Karpas-422 (cell line): ENCODE results near the gene TUBAL3. TPM values are rescaled to one million over a fixed set of nuclear protein-coding genes. Genes with fewer than 3 reads are reported as not detected.
"Not testable (repeated sequence)": the region's sequence is repeated elsewhere in the genome, so short reads cannot be mapped to it uniquely, and the experiment has no call there.

Source experiments
- DNase-seq: peaks from one replicate; pipeline ENCODE4 v3.0.0-alpha.2; 2015
- H2AFZ ChIP-seq: fragments of 200-600 bp; sonication (generic); 2 replicates; pipeline ENCODE4 v1.6.1; 2014; ENCODE audit warnings: antibody characterized with exemption, low read length, mixed read lengths
- H3K27ac ChIP-seq: fragments of 200-600 bp; sonication (generic); 2 replicates; pipeline ENCODE4 v1.5.1; 2014; ENCODE audit warnings: mild to moderate bottlenecking, low read length, moderate library complexity
- H3K27me3 ChIP-seq: fragments of 200-600 bp; sonication (generic); 2 replicates; pipeline ENCODE4 v1.6.1; 2014; ENCODE audit warnings: low read length, mixed read lengths
- H3K36me3 ChIP-seq: fragments of 200-600 bp; sonication (generic); 2 replicates; pipeline ENCODE4 v1.6.1; 2014; ENCODE audit warnings: low read length, mixed read lengths; ENCODE audit not compliant: insufficient read depth
- H3K4me1 ChIP-seq: fragments of 200-600 bp; sonication (generic); 2 replicates; pipeline ENCODE4 v1.6.1; 2014; ENCODE audit warnings: mild to moderate bottlenecking, low read length, mixed read lengths
- H3K4me2 ChIP-seq: fragments of 200-600 bp; sonication (generic); 2 replicates; pipeline ENCODE4 v1.6.1; 2014; ENCODE audit warnings: low read length, low read depth, mild to moderate bottlenecking; ENCODE audit not compliant: poor library complexity, severe bottlenecking
- H3K4me3 ChIP-seq: fragments of 200-600 bp; sonication (generic); 2 replicates; pipeline ENCODE4 v1.5.1; 2014; ENCODE audit warnings: mild to moderate bottlenecking, antibody characterized with exemption, low read length, mixed read lengths
- H3K79me2 ChIP-seq: fragments of 200-600 bp; sonication (generic); 2 replicates; pipeline ENCODE4 v1.6.1; 2014; ENCODE audit warnings: mild to moderate bottlenecking, low read length, mixed read lengths
- H3K9ac ChIP-seq: fragments of 200-600 bp; sonication (generic); 2 replicates; pipeline ENCODE4 v1.6.0; 2014; ENCODE audit warnings: low read length
- H3K9me2 ChIP-seq: fragments of 200-600 bp; sonication (generic), shearing (Covaris generic); replicated peaks from 2 replicates; pipeline ENCODE4 v1.6.0; 2014; ENCODE audit warnings: mild to moderate bottlenecking, low read length, moderate library complexity; ENCODE audit not compliant: insufficient read depth
- H3K9me3 ChIP-seq: fragments of 300-700, 200-600 bp; sonication (generic); 2 replicates; pipeline ENCODE4 v1.6.1; 2014; ENCODE audit warnings: low read length, mixed read lengths
- H4K20me1 ChIP-seq: fragments of 200-600 bp; sonication (generic); 2 replicates; pipeline ENCODE4 v1.6.1; 2014; ENCODE audit warnings: mild to moderate bottlenecking, antibody characterized with exemption, low read length, low read depth; ENCODE audit not compliant: insufficient read depth
- total RNA-seq: library from RNA; depleted of rRNA; stranded (reverse); fragments of >200 nt; shearing (Covaris generic); gene quantifications from 2 replicates; pipeline ENCODE4 v1.2.3, GENCODE V29; 2014; ENCODE audit warnings: low replicate concordance

The TUBAL3 gene
- total RNA-seq, 1 experiment from 2014 or later, result not detected

DNA sequence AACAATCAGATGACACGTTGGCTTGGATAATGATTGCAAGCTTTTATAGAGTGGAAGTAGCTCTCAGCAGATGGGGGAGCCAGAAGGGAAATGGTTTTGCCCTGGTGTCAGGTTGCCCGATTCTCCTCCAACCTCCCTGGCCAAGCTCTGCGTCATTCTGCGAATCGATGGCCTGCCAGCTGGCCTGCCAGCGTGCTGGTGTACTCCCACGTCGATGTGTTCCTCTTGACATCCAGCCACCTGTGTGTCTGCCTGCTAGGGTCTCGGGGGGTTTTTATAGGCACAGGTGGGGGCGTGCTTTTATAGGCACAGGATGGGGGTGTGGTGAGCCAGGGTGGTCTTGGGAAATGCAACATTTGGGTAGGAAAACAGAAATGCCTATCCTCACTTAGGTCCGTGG is 12.4 kb upstream of the TUBAL3 start:
- peaks cover 4% of the 10 kb centered on the region for H3K9me3 ChIP-seq
- no peak overlapping the region for H2AFZ ChIP-seq
- no peaks in the 10 kb centered on the region for H3K36me3 ChIP-seq
- H4K20me1 ChIP-seq, result no peaks in the 10 kb centered on the region
- no peak overlapping the region for H3K9ac ChIP-seq
- peaks cover 90% of the 10 kb centered on the region for H3K79me2 ChIP-seq
- H3K4me2 ChIP-seq, result no peak overlapping the region
- H3K4me3 ChIP-seq, result no peak overlapping the region
- peaks cover 15% of the 10 kb centered on the region for H3K4me1 ChIP-seq
- H3K9me2 ChIP-seq, result no peaks in the 10 kb centered on the region
- no peak for DNase-seq
- H3K27ac ChIP-seq, result no peak overlapping the region
- no peaks in the 10 kb centered on the region for H3K27me3 ChIP-seq

DNA sequence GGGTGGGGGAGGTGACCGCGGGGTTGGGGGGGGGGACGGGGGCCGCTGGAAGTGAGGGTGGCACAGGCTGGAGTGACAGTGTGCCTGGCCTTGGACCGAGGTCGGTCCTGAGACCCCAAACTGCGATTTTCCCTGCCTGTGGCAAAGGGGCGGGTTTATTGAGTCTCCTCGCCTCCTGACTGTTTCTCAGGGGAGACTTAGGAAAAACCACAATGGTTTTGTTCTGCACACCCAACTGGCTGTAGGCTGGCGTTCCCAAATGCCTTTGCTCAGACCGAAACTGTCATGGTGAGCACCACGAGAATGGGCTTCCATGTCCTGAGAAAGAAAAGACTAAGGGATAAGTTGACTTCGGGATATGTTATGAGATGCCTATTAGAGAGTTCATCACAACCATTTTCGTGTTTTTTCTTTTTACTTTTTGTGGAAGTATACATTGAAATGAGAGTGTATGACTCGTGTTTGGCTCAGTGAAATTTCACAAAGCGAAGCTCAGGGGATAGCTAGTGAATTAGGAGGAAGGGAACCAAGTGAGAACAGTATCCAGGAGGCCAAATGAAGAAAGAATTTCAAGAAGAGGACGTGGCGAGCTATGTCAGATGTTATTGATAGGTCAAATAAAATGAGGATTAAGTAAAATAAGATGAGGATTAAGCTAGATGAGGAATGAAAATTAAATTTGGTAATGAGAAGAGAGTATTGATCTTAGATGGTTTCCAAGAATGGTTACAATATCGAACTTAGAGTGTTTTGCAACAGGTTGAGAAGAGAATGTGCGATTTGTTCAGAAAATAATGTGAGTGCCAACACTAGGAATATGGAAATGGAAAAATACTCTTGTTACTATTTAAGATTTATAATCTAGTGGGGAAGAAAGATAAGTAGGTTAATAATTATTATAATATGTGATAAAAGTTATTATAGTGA is 8.6 kb upstream of the TUBAL3 start:
- peaks cover 9% of the 10 kb centered on the region for H3K9me3 ChIP-seq
- peaks cover 54% of the 10 kb centered on the region for H3K79me2 ChIP-seq
- peak; percentile 59 for DNase-seq
- H3K4me1 ChIP-seq, result peaks cover 22% of the 10 kb centered on the region
- no peaks in the 10 kb centered on the region; the same call in 1 of the 2 replicates for H3K27me3 ChIP-seq
- H2AFZ ChIP-seq, result no peak overlapping the region
- H3K27ac ChIP-seq, result no peak overlapping the region
- H3K4me2 ChIP-seq, result peak overlapping the region; percentile 91
- peak overlapping the region; percentile 80 for H3K9ac ChIP-seq
- no peaks in the 10 kb centered on the region for H4K20me1 ChIP-seq
- H3K9me2 ChIP-seq, result no peaks in the 10 kb centered on the region
- no peaks in the 10 kb centered on the region for H3K36me3 ChIP-seq
- H3K4me3 ChIP-seq, result peak overlapping the region; percentile 97

DNA sequence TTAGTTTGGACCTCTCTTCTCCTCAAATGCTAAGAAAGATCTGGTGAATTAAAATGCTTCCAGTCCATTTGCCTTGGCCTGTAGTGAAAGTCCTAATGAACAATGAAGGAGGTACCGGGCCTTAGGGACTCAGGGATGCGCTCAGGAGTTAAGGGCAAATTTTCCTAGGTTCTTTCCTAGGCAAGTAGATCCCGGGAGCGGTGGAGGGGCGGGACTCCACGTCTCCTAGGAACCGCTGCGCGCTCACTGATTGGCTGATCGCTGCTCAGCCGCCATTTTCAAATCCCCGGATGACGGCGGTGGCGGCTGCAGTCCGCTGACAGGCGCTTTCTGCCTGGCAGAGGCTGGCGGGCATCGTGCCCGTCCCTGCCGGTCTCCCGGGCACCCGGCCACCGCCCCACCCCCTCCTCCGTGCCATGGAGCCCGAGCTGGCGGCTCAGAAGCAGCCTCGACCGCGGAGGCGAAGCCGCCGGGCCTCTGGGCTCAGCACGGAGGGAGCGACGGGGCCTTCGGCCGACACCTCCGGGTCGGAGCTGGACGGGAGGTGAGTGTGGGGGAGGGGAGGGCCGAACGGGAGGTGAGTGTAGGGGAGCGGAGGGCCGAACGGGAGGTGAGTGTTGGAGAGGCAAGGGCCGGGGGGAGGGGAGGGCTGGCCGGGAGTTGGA is 7.8 kb upstream of the TUBAL3 start, which contains the start of gene NET1:
Gene NET1, plus strand, starts transcription at position 281 of the 665 bp plus-strand sequence. Its CDS starts 136 bp downstream, at position 417.
- Histone ChIP-seq H3K27ac (no peak within 1 kb of the TSS), H4K20me1 (no peaks in the 10 kb centered on the region)

DNA sequence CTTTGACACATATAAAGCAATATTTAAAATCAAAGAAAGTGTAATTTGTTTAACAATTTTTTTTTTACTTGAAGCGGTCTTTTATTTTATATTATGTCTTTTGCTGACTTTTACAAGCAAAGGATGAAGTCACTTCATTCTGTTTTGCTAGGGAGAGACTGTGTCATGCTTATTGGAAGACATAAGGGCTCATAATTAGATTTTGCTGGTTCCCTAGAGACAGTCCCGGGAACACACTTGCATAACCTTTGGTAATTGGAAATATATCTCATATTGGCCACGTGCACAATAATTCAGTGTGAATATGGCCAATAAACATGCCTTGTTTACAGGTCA is 7.3 kb upstream of the TUBAL3 start:
- no peak for DNase-seq
- Histone ChIP-seq H3K27ac (no peak overlapping the region), H3K4me1 (peaks cover 22% of the 10 kb centered on the region), H3K9me2 (no peaks in the 10 kb centered on the region), H3K9me3 (peaks cover 9% of the 10 kb centered on the region; the same call in 1 of the 2 replicates), H3K9ac (peak overlapping the region; percentile 80), H4K20me1 (no peaks in the 10 kb centered on the region), H3K27me3 (no peaks in the 10 kb centered on the region; the same call in 1 of the 2 replicates), H2AFZ (peak overlapping the region; percentile 99), H3K4me3 (peak overlapping the region; percentile 97), H3K79me2 (peaks cover 40% of the 10 kb centered on the region), H3K36me3 (no peaks in the 10 kb centered on the region), H3K4me2 (peak overlapping the region; percentile 91)

More for the DNA sequence above, 7.8 kb upstream of the TUBAL3 start, which contains the start of gene NET1:
- Histone ChIP-seq H3K79me2 (peaks cover 45% of the 10 kb centered on the region), H3K4me3 (peak within 1 kb of the TSS; percentile 97), H3K36me3 (no peaks in the 10 kb centered on the region), H3K9ac (peak within 1 kb of the TSS; percentile 80), H3K27me3 (no peaks in the 10 kb centered on the region; the same call in 1 of the 2 replicates), H3K4me1 (peaks cover 22% of the 10 kb centered on the region), H2AFZ (peak within 1 kb of the TSS; percentile 99), H3K9me3 (peaks cover 9% of the 10 kb centered on the region), H3K4me2 (peak within 1 kb of the TSS; percentile 91), H3K9me2 (no peaks in the 10 kb centered on the region)
- DNase-seq, result peak; percentile 89

DNA sequence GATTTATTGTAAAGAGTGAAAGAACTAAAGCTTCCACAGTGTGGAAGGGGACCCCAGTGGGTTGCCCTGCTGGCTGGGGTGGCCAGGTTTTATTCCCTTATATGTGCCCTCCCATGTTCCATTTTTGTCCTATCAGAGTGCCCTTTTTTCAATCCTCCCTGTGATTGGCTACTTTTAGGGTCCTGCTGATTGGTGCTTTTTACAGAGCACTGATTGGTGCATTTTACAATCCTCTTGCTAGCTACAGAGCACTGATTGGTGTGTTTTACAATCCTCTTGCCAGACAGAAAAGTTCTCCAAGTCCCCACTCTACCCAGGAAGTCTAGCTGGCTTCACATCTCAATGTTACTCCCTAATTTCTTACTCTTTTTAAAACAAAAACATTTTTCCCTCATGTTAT is 6.2 kb upstream of the TUBAL3 start:
- H3K9ac ChIP-seq, H3K4me3 ChIP-seq, H3K36me3 ChIP-seq, H3K9me3 ChIP-seq, H3K4me2 ChIP-seq, H3K9me2 ChIP-seq, H2AFZ ChIP-seq, H3K27me3 ChIP-seq, H4K20me1 ChIP-seq, H3K27ac ChIP-seq, DNase-seq: not testable (repeated sequence)
- H3K4me1 ChIP-seq, result peaks cover 22% of the 10 kb centered on the region
- H3K79me2 ChIP-seq, result peaks cover 29% of the 10 kb centered on the region

DNA sequence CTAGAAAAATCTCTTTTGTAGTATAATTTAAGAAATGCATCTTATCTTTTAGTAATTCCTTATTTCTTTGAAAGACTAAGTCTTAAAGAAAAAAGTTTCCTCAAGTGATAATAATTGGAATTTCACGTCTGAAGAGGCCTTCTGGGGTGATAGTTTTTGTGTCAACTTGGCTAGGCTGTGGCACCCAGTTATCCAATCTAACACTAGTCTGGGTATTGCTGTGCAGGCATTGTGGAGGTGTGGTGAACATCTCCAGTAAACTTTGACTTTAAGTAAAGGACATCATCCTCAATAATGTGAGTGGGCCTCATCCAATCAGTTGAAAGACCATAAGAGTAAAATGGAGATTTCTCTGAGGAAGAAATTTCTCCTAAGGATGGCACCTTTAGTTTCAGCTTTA is 2.3 kb upstream of the TUBAL3 start:
- Histone ChIP-seq H3K9me2 (no peaks in the 10 kb centered on the region), H3K9ac (no peak overlapping the region)

DNA sequence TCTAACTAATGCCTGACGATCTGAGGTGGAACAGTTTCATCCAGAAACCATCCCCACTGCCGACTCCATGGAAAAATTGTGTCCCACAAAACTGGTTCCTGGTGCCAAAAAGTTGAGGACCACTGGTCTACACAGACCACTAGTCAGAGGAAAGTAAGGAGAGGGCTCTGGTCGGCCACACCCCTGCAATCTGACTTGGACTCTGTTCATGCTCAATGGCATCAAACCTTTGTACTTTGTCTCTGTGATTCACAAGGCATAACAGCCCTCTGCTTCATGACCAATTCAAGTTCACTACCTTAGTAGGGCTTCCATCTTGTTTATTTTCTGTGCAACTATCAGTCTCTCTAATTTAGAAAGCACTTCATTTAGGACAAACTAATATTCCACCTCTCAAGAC is 1.8 kb downstream of the TUBAL3 start:
- H4K20me1 ChIP-seq, result no peaks in the 10 kb centered on the region
- H3K9me3 ChIP-seq, result no peaks in the 10 kb centered on the region
- H3K4me2 ChIP-seq, result no peak overlapping the region
- H3K4me1 ChIP-seq, result no peaks in the 10 kb centered on the region
- H3K9ac ChIP-seq, result no peak overlapping the region
- no peaks in the 10 kb centered on the region for H3K36me3 ChIP-seq
- H3K9me2 ChIP-seq, result no peaks in the 10 kb centered on the region
- no peaks in the 10 kb centered on the region for H3K79me2 ChIP-seq
- H3K27ac ChIP-seq, result no peak overlapping the region
- H2AFZ ChIP-seq, result no peak overlapping the region
- no peak overlapping the region for H3K4me3 ChIP-seq
- no peak for DNase-seq
- no peaks in the 10 kb centered on the region for H3K27me3 ChIP-seq

More for the DNA sequence above, 2.3 kb upstream of the TUBAL3 start:
- no peak overlapping the region for H3K27ac ChIP-seq
- H3K4me3 ChIP-seq, result no peak overlapping the region
- DNase-seq, result no peak
- H3K4me2 ChIP-seq, result no peak overlapping the region
- no peaks in the 10 kb centered on the region for H3K36me3 ChIP-seq
- no peaks in the 10 kb centered on the region; the same call in 1 of the 2 replicates for H3K27me3 ChIP-seq
- H2AFZ ChIP-seq, result no peak overlapping the region
- no peaks in the 10 kb centered on the region for H4K20me1 ChIP-seq
- no peaks in the 10 kb centered on the region for H3K79me2 ChIP-seq
- H3K4me1 ChIP-seq, result peaks cover 7% of the 10 kb centered on the region
- 0 out of 2 replicates have a peak, but pooled peaks cover 5% of the 10 kb centered on the region for H3K9me3 ChIP-seq
